C4-2B (cell line): ENCODE results near the gene NCKIPSD.

ENCODE experiments used
- ZFX ChIP-seq: fragments of 450-650 bp; IDR thresholded peaks from 2 replicates; pipeline ENCODE4 v1.6.1; 2017
- TF ChIP-seq, protein P1 (sequence below): fragments of 450-650 bp; conservative IDR thresholded peaks from 2 replicates; pipeline ENCODE4 v1.5.1; 2017; ENCODE audit warnings: mild to moderate bottlenecking

DNA sequence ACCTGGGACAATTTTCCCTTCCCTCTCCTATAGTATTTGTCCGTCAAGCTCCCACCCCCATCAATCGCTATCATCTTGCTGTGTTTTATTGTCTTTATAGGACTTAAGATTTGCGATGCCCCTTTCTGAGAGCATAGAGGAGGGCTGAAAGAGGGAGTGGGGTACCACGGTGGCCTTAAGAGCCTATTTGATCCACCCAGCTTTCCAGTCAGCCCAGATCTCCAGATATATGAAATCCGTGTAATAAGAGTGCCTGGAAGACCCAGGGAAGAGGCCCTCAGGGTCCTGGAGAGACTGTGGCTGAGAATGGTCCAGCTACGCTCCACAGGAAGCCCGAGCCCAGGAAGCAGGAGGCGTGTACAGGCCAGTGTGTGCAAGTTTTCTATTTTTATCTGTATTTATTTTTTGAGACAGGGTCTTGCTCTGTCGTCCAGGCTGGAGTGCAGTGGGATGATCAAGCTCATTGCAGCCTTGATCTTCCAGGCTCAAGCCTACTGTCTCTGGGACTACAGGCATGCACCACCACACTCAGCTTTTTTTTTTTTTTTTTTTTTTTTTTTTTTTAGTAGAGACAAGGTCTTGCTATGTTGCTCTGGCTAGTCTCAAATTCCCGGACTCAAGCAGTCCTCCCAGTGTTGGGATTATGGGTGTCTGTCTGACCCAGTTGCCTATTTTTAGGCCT, 964 bp upstream of the NCKIPSD start:
- TF ChIP-seq ZFX, result no peak
- TF ChIP-seq, protein P1, sequence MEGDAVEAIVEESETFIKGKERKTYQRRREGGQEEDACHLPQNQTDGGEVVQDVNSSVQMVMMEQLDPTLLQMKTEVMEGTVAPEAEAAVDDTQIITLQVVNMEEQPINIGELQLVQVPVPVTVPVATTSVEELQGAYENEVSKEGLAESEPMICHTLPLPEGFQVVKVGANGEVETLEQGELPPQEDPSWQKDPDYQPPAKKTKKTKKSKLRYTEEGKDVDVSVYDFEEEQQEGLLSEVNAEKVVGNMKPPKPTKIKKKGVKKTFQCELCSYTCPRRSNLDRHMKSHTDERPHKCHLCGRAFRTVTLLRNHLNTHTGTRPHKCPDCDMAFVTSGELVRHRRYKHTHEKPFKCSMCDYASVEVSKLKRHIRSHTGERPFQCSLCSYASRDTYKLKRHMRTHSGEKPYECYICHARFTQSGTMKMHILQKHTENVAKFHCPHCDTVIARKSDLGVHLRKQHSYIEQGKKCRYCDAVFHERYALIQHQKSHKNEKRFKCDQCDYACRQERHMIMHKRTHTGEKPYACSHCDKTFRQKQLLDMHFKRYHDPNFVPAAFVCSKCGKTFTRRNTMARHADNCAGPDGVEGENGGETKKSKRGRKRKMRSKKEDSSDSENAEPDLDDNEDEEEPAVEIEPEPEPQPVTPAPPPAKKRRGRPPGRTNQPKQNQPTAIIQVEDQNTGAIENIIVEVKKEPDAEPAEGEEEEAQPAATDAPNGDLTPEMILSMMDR, result no peak
